AG04450 (cell line): ENCODE results near the gene NOTCH1. TPM values are rescaled to one million over a fixed set of nuclear protein-coding genes. Genes with fewer than 3 reads are reported as not detected.

Experiments
- CTCF ChIA-PET: fragments of 300-600, 350-600 bp; formaldehyde crosslinking; extraction: SDS; loops from one replicate; lab custom pipeline; 2022; ENCODE audit warnings: antibody characterized with exemption, inconsistent platforms; lab: Charles Lee
- POLR2A ChIA-PET: fragments of 350-600 bp; formaldehyde crosslinking; extraction: SDS; loops from one replicate; lab custom pipeline; 2021; ENCODE audit warnings: antibody characterized with exemption, inconsistent platforms; lab: Yijun Ruan, JAX
- DNase-seq: peaks from one replicate; pipeline ENCODE4 v3.0.0-alpha.2; 2011; ENCODE audit warnings: low read depth, low spot score
- H3K27ac ChIP-seq: one replicate; pipeline ENCODE4 v1.5.1; 2012; ENCODE audit warnings: low read depth, low read length, control low read depth
- H3K27me3 ChIP-seq: one replicate; pipeline ENCODE4 v1.6.0; 2012; ENCODE audit warnings: low read length; ENCODE audit not compliant: control insufficient read depth, insufficient read depth
- H3K4me3 ChIP-seq: 2 replicates; pipeline ENCODE4 v1.5.1; 2011; ENCODE audit warnings: mild to moderate bottlenecking, low read depth, low read length, control low read depth
- H3K9me3 ChIP-seq: 2 replicates; pipeline ENCODE4 v1.5.1; 2012; ENCODE audit warnings: low read length; ENCODE audit not compliant: control insufficient read depth, insufficient read depth
- CTCF ChIP-seq: IDR thresholded peaks from 2 replicates; pipeline ENCODE4 v1.5.1; 2011; ENCODE audit warnings: low read depth, low read length, control low read depth, inconsistent platforms
- polyA plus RNA-seq: library from polyadenylated mRNA; depleted of rRNA; stranded (reverse); fragments of >200 nt; gene quantifications from 2 replicates; pipeline ENCODE4 v1.2.3, GENCODE V29; 2011

Gene NOTCH1
- polyA plus RNA-seq, 1 experiment = 0.89 TPM

- DNase-seq = no peak
- no peak overlapping the region for H3K27ac ChIP-seq
- peaks cover 19% of the 10 kb centered on the region for H3K9me3 ChIP-seq
- H3K4me3 ChIP-seq = no peak overlapping the region
- peak; percentile 28; the same call in 1 of the 2 replicates for TF ChIP-seq CTCF
- H3K27me3 ChIP-seq = no peaks in the 10 kb centered on the region
- CTCF ChIA-PET = interaction anchor here (1.2 kb wide), 1 partner anchor 76 kb away, joined by 3 read pairs; no protein-coding TSS in a partner anchor
- POLR2A ChIA-PET = interaction anchor here (1.1 kb wide), 1 partner anchor 162 kb away, joined by 7 read pairs; no protein-coding TSS in a partner anchor
These were observed 18.6 kb upstream of the NOTCH1 start for GRCh38 chr9:136564379-136564988.

- Histone ChIP-seq H3K27me3 (no peaks in the 10 kb centered on the region), H3K9me3 (peaks cover 23% of the 10 kb centered on the region), H3K4me3 (no peak overlapping the region), H3K27ac (no peak overlapping the region)
- DNase-seq = no peak
- POLR2A ChIA-PET = no interaction called here
- TF ChIP-seq CTCF = no peak
- CTCF ChIA-PET = no interaction called here
These were observed 17.9 kb upstream of the NOTCH1 start for GRCh38 chr9:136563646-136564325.

DNA sequence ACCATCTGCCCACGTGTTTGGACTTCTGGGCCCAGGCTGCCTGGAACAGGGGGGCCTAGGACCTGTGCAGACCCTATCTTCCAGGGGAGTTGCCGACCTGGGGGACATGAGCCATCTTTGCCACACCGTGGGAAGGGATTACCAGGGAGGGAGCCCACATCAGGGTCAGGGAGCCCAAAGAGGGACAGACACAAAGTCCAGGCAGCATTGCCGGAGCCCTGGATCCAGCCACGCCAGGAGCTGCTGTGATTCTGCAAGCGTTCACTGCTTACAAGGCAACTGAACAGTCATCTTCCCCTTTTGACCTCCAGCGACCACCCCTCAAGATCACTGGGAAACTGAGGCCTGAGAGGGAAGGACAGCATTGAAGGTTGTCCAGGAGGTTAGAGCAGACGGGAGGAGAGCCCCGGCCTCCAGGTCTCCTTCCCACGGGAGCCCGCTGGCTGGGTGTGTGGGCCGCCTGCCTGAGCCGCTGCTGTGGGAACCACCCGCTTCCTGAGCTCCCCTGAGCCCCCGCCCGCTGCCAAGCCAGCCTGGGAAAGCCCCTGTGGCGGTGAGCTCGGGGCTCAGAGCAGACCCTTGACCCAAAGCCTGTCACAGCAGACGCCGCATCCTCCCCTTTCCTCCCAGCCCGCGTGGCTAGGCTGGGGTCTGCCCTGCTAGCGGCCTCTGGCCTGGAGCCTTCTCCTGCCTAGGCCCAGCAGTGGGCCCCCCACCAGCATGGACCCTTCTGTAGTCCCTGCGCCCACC lies 17.1 kb upstream of the NOTCH1 start:
- DNase-seq = no peak
- Histone ChIP-seq H3K27me3 (no peaks in the 10 kb centered on the region), H3K9me3 (peaks cover 23% of the 10 kb centered on the region), H3K27ac (no peak overlapping the region), H3K4me3 (no peak overlapping the region)
- CTCF ChIA-PET = interaction anchor here (0.6 kb wide), 1 partner anchor 74 kb away, joined by 5 read pairs; no protein-coding TSS in a partner anchor
- TF ChIP-seq CTCF = no peak
- POLR2A ChIA-PET = no interaction called here

- no peak for TF ChIP-seq CTCF
- Histone ChIP-seq H3K9me3 (peaks cover 18% of the 10 kb centered on the region), H3K4me3 (no peak overlapping the region), H3K27me3 (no peaks in the 10 kb centered on the region), H3K27ac (no peak overlapping the region)
- POLR2A ChIA-PET = no interaction called here
- CTCF ChIA-PET = no interaction called here
- DNase-seq = no peak
These were observed 15.9 kb upstream of the NOTCH1 start for GRCh38 chr9:136561779-136562178.
